ENCODE measurements around the gene LSAMP. TPM values are rescaled to one million over a fixed set of nuclear protein-coding genes. Genes with fewer than 3 reads are reported as not detected.

The LSAMP gene
- total RNA-seq, 4 donors from 2014 or later = 4.3 to 5.2 (median 5.0) TPM

- Histone ChIP-seq H3K36me3 (no peaks in the 10 kb centered on the region), H3K27ac (no peak overlapping the region)
Observed at GRCh38 chr3:116166121-116166520, 279.2 kb downstream of the LSAMP start.

GRCh38 chr3:116165641-116166040 lies 279.6 kb downstream of the LSAMP start:
- Histone ChIP-seq H3K4me1 (no peaks in the 10 kb centered on the region), H3K27me3 (no peaks in the 10 kb centered on the region), H3K4me3 (no peak overlapping the region), H3K36me3 (no peaks in the 10 kb centered on the region), H3K27ac (no peak overlapping the region), H3K9me3 (no peaks in the 10 kb centered on the region)
- DNase-seq (ENCODE audit: low spot score in 2 of 2) = no peak
- TF ChIP-seq POLR2A (IDR thresholded peaks at IDR 0.05) = no peak
- TF ChIP-seq CTCF (IDR thresholded peaks at IDR 0.05) = no peak
- TF ChIP-seq EP300 (IDR thresholded peaks at IDR 0.05) = no peak
- no peak for TF ChIP-seq POLR2AphosphoS5 (IDR thresholded peaks at IDR 0.05)

More at GRCh38 chr3:116166121-116166520, 279.2 kb downstream of the LSAMP start:
- Histone ChIP-seq H3K9me3 (no peaks in the 10 kb centered on the region), H3K27me3 (no peaks in the 10 kb centered on the region), H3K4me3 (no peak overlapping the region), H3K4me1 (no peaks in the 10 kb centered on the region)
- TF ChIP-seq EP300 (IDR thresholded peaks at IDR 0.05) = no peak
- no peak for DNase-seq (ENCODE audit: low spot score in 2 of 2)

GRCh38 chr3:116165135-116165534 lies 280.2 kb downstream of the LSAMP start:
- DNase-seq (ENCODE audit: low spot score in 2 of 2) = no peak
- Histone ChIP-seq H3K9me3 (no peaks in the 10 kb centered on the region), H3K36me3 (no peaks in the 10 kb centered on the region), H3K4me1 (no peaks in the 10 kb centered on the region), H3K27ac (no peak overlapping the region), H3K4me3 (no peak overlapping the region), H3K27me3 (no peaks in the 10 kb centered on the region)
- WGBS = 87% methylated on average over 2 of the region's 2 CpGs
- TF ChIP-seq CTCF (IDR thresholded peaks at IDR 0.05) = no peak
- no peak for TF ChIP-seq POLR2AphosphoS5 (IDR thresholded peaks at IDR 0.05)
- TF ChIP-seq POLR2A (IDR thresholded peaks at IDR 0.05) = no peak
- no peak for TF ChIP-seq EP300 (IDR thresholded peaks at IDR 0.05)

GRCh38 chr3:116164039-116164438 lies 281.2 kb downstream of the LSAMP start:
- Histone ChIP-seq H3K27me3 (no peaks in the 10 kb centered on the region), H3K9me3 (no peaks in the 10 kb centered on the region), H3K27ac (no peak overlapping the region), H3K4me3 (no peak overlapping the region), H3K36me3 (no peaks in the 10 kb centered on the region), H3K4me1 (no peaks in the 10 kb centered on the region)
- TF ChIP-seq EP300 (IDR thresholded peaks at IDR 0.05) (no peak), POLR2A (IDR thresholded peaks at IDR 0.05) (no peak), CTCF (IDR thresholded peaks at IDR 0.05) (no peak), POLR2AphosphoS5 (IDR thresholded peaks at IDR 0.05) (no peak)
- no peak for DNase-seq (ENCODE audit: low spot score in 2 of 2)
- WGBS = 83% methylated on average over 2 of the region's 2 CpGs

- Histone ChIP-seq H3K27ac (no peak overlapping the region), H3K4me3 (no peak overlapping the region), H3K36me3 (no peaks in the 10 kb centered on the region), H3K27me3 (no peaks in the 10 kb centered on the region), H3K9me3 (no peaks in the 10 kb centered on the region), H3K4me1 (no peaks in the 10 kb centered on the region)
- TF ChIP-seq EP300 (IDR thresholded peaks at IDR 0.05) (no peak), POLR2AphosphoS5 (IDR thresholded peaks at IDR 0.05) (no peak), CTCF (IDR thresholded peaks at IDR 0.05) (no peak), POLR2A (IDR thresholded peaks at IDR 0.05) (no peak)
- DNase-seq (ENCODE audit: low spot score in 2 of 2) = no peak
- WGBS = 62% methylated on average over 5 of the region's 5 CpGs
Observed at GRCh38 chr3:116161575-116162525, 283.4 kb downstream of the LSAMP start.
